Neuron (in vitro differentiated cells): ENCODE data around the gene MEOX2.

Experiments used
- H2AFZ ChIP-seq: one replicate; pipeline ENCODE4 v1.6.1; 2013; ENCODE audit warnings: low read depth, mild to moderate bottlenecking, inconsistent platforms, low read length, moderate library complexity
- H3K27me3 ChIP-seq: one replicate; pipeline ENCODE4 v1.6.1; 2013; ENCODE audit warnings: low read length; ENCODE audit not compliant: insufficient read depth
- H3K36me3 ChIP-seq: one replicate; pipeline ENCODE4 v1.6.1; 2013; ENCODE audit warnings: low read length; ENCODE audit not compliant: insufficient read depth
- H3K4me1 ChIP-seq: one replicate; pipeline ENCODE4 v1.6.1; 2013; ENCODE audit warnings: low read length; ENCODE audit not compliant: insufficient read depth
- H3K4me3 ChIP-seq: 2 replicates; pipeline ENCODE4 v1.5.1; 2013; ENCODE audit warnings: mild to moderate bottlenecking, low read length, moderate library complexity
- H3K9me3 ChIP-seq: one replicate; pipeline ENCODE4 v1.6.1; 2013; ENCODE audit warnings: low read length

MEOX2 gene

GRCh38 chr7:15687546-15688278 lies 1.2 kb upstream of the MEOX2 start:
- Histone ChIP-seq H3K27me3 (peaks cover 50% of the 10 kb centered on the region), H3K4me1 (peaks cover 32% of the 10 kb centered on the region), H3K36me3 (no peaks in the 10 kb centered on the region), H3K4me3 (peak overlapping the region; percentile 10), H3K9me3 (no peaks in the 10 kb centered on the region), H2AFZ (no peak overlapping the region)

- H3K4me1 ChIP-seq: peaks cover 32% of the 10 kb centered on the region
- no peaks in the 10 kb centered on the region for H3K9me3 ChIP-seq
- H3K36me3 ChIP-seq: no peaks in the 10 kb centered on the region
- peak overlapping the region; percentile 12 for H2AFZ ChIP-seq
- peak overlapping the region; percentile 10 for H3K4me3 ChIP-seq
- H3K27me3 ChIP-seq: peaks cover 50% of the 10 kb centered on the region
Observed at GRCh38 chr7:15686957-15687545, 568 bp upstream of the MEOX2 start.

GRCh38 chr7:15685358-15686294 lies 857 bp downstream of the MEOX2 start:
- Histone ChIP-seq H2AFZ (no peak overlapping the region), H3K4me3 (peak overlapping the region; percentile 4), H3K36me3 (no peaks in the 10 kb centered on the region), H3K27me3 (peaks cover 50% of the 10 kb centered on the region), H3K4me1 (peaks cover 32% of the 10 kb centered on the region), H3K9me3 (no peaks in the 10 kb centered on the region)

- Histone ChIP-seq H3K4me3 (no peak overlapping the region), H3K4me1 (peaks cover 32% of the 10 kb centered on the region), H3K27me3 (peaks cover 50% of the 10 kb centered on the region)
Observed at GRCh38 chr7:15684871-15685270, 1.6 kb downstream of the MEOX2 start.

GRCh38 chr7:15684111-15684800 lies 2.2 kb downstream of the MEOX2 start:
- peaks cover 32% of the 10 kb centered on the region for H3K4me1 ChIP-seq
- H3K9me3 ChIP-seq: no peaks in the 10 kb centered on the region
- H2AFZ ChIP-seq: no peak overlapping the region
- no peak overlapping the region for H3K4me3 ChIP-seq
- no peaks in the 10 kb centered on the region for H3K36me3 ChIP-seq
- peaks cover 50% of the 10 kb centered on the region for H3K27me3 ChIP-seq

More at GRCh38 chr7:15684871-15685270, 1.6 kb downstream of the MEOX2 start:
- H3K9me3 ChIP-seq: no peaks in the 10 kb centered on the region
- no peaks in the 10 kb centered on the region for H3K36me3 ChIP-seq
- no peak overlapping the region for H2AFZ ChIP-seq

GRCh38 chr7:15682751-15683245 lies 3.7 kb downstream of the MEOX2 start:
- Histone ChIP-seq H3K4me1 (peaks cover 25% of the 10 kb centered on the region), H3K4me3 (no peak overlapping the region), H3K27me3 (peaks cover 37% of the 10 kb centered on the region)

GRCh38 chr7:15682111-15682510 lies 4.4 kb downstream of the MEOX2 start:
- Histone ChIP-seq H2AFZ (no peak overlapping the region), H3K9me3 (no peaks in the 10 kb centered on the region), H3K27me3 (peaks cover 30% of the 10 kb centered on the region), H3K36me3 (no peaks in the 10 kb centered on the region), H3K4me3 (no peak overlapping the region), H3K4me1 (peaks cover 18% of the 10 kb centered on the region)

More at GRCh38 chr7:15682751-15683245, 3.7 kb downstream of the MEOX2 start:
- Histone ChIP-seq H3K36me3 (no peaks in the 10 kb centered on the region), H3K9me3 (no peaks in the 10 kb centered on the region), H2AFZ (no peak overlapping the region)

- no peak overlapping the region for H2AFZ ChIP-seq
- peaks cover 25% of the 10 kb centered on the region for H3K27me3 ChIP-seq
- no peaks in the 10 kb centered on the region for H3K9me3 ChIP-seq
- H3K4me1 ChIP-seq: peaks cover 17% of the 10 kb centered on the region
- H3K36me3 ChIP-seq: no peaks in the 10 kb centered on the region
- no peak overlapping the region for H3K4me3 ChIP-seq
Observed at GRCh38 chr7:15681631-15682030, 4.9 kb downstream of the MEOX2 start.

GRCh38 chr7:15681186-15681585 lies 5.3 kb downstream of the MEOX2 start:
- Histone ChIP-seq H3K4me1 (peaks cover 14% of the 10 kb centered on the region), H2AFZ (no peak overlapping the region), H3K36me3 (no peaks in the 10 kb centered on the region), H3K9me3 (no peaks in the 10 kb centered on the region), H3K27me3 (peaks cover 21% of the 10 kb centered on the region), H3K4me3 (no peak overlapping the region)

- peaks cover 13% of the 10 kb centered on the region for H3K27me3 ChIP-seq
- no peak overlapping the region for H3K4me3 ChIP-seq
- H3K4me1 ChIP-seq: peaks cover 7% of the 10 kb centered on the region
- no peaks in the 10 kb centered on the region for H3K36me3 ChIP-seq
- H2AFZ ChIP-seq: no peak overlapping the region
- H3K9me3 ChIP-seq: no peaks in the 10 kb centered on the region
Observed at GRCh38 chr7:15680446-15680845, 6.0 kb downstream of the MEOX2 start.

GRCh38 chr7:15679306-15679705 lies 7.2 kb downstream of the MEOX2 start:
- H3K27me3 ChIP-seq: peaks cover 3% of the 10 kb centered on the region
- H3K36me3 ChIP-seq: no peaks in the 10 kb centered on the region
- H3K9me3 ChIP-seq: no peaks in the 10 kb centered on the region
- no peak overlapping the region for H3K4me3 ChIP-seq
- no peaks in the 10 kb centered on the region for H3K4me1 ChIP-seq
- H2AFZ ChIP-seq: no peak overlapping the region

- Histone ChIP-seq H2AFZ (no peak overlapping the region), H3K27me3 (no peaks in the 10 kb centered on the region), H3K4me1 (no peaks in the 10 kb centered on the region), H3K9me3 (no peaks in the 10 kb centered on the region), H3K36me3 (no peaks in the 10 kb centered on the region), H3K4me3 (no peak overlapping the region)
Observed at GRCh38 chr7:15678653-15679052, 7.8 kb downstream of the MEOX2 start.
